ENCODE data around the gene NR6A1.

NR6A1 gene

GRCh38 chr9:124699575-124699974, 71.5 kb downstream of the NR6A1 start:
- DNase-seq = no peak
- TF ChIP-seq POLR2A (IDR thresholded peaks at IDR 0.05; ENCODE audit: low read length) = no peak
- TF ChIP-seq GATA1 (IDR thresholded peaks at IDR 0.05; ENCODE audit: low read depth, low read length) = no peak

- no peak for DNase-seq
- TF ChIP-seq GATA1 (IDR thresholded peaks at IDR 0.05; ENCODE audit: low read depth, low read length) (no peak), POLR2A (IDR thresholded peaks at IDR 0.05; ENCODE audit: low read length) (no peak)
These were observed 72.8 kb downstream of the NR6A1 start for GRCh38 chr9:124698265-124698664.

GRCh38 chr9:124697326-124698200, 73.5 kb downstream of the NR6A1 start:
- no peak for TF ChIP-seq POLR2A (IDR thresholded peaks at IDR 0.05; ENCODE audit: low read length)
- TF ChIP-seq GATA1 (IDR thresholded peaks at IDR 0.05; ENCODE audit: low read depth, low read length) = no peak
- DNase-seq = no peak

GRCh38 chr9:124696101-124696500, 75.0 kb downstream of the NR6A1 start:
- TF ChIP-seq GATA1 (IDR thresholded peaks at IDR 0.05; ENCODE audit: low read depth, low read length) (no peak), POLR2A (IDR thresholded peaks at IDR 0.05; ENCODE audit: low read length) (no peak)
- DNase-seq = no peak

GRCh38 chr9:124695280-124695890, 75.7 kb downstream of the NR6A1 start:
- no peak for DNase-seq

GRCh38 chr9:124694414-124695279, 76.5 kb downstream of the NR6A1 start:
- DNase-seq = no peak
- TF ChIP-seq GATA1 (IDR thresholded peaks at IDR 0.05; ENCODE audit: low read depth, low read length) = no peak
- TF ChIP-seq POLR2A (IDR thresholded peaks at IDR 0.05; ENCODE audit: low read length) = no peak

More at GRCh38 chr9:124695280-124695890, 75.7 kb downstream of the NR6A1 start:
- no peak for TF ChIP-seq POLR2A (IDR thresholded peaks at IDR 0.05; ENCODE audit: low read length)
- no peak for TF ChIP-seq GATA1 (IDR thresholded peaks at IDR 0.05; ENCODE audit: low read depth, low read length)

- no peak for TF ChIP-seq POLR2A (IDR thresholded peaks at IDR 0.05; ENCODE audit: low read length)
- TF ChIP-seq GATA1 (IDR thresholded peaks at IDR 0.05; ENCODE audit: low read depth, low read length) = no peak
- DNase-seq = no peak
These were observed 77.7 kb downstream of the NR6A1 start for GRCh38 chr9:124693403-124693802.

- no peak for DNase-seq
- TF ChIP-seq POLR2A (IDR thresholded peaks at IDR 0.05; ENCODE audit: low read length) = no peak
- TF ChIP-seq GATA1 (IDR thresholded peaks at IDR 0.05; ENCODE audit: low read depth, low read length) = no peak
These were observed 82.7 kb downstream of the NR6A1 start for GRCh38 chr9:124688238-124688904.

- TF ChIP-seq GATA1 (IDR thresholded peaks at IDR 0.05; ENCODE audit: low read depth, low read length) (no peak), POLR2A (IDR thresholded peaks at IDR 0.05; ENCODE audit: low read length) (no peak)
- no peak for DNase-seq
These were observed 84.2 kb downstream of the NR6A1 start for GRCh38 chr9:124686918-124687317.

- DNase-seq = no peak
These were observed 85.9 kb downstream of the NR6A1 start for GRCh38 chr9:124685217-124685616.

GRCh38 chr9:124684169-124684568, 86.9 kb downstream of the NR6A1 start:
- no peak for DNase-seq
- TF ChIP-seq POLR2A (IDR thresholded peaks at IDR 0.05; ENCODE audit: low read length) (no peak), GATA1 (IDR thresholded peaks at IDR 0.05; ENCODE audit: low read depth, low read length) (no peak)

More at GRCh38 chr9:124685217-124685616, 85.9 kb downstream of the NR6A1 start:
- TF ChIP-seq GATA1 (IDR thresholded peaks at IDR 0.05; ENCODE audit: low read depth, low read length) = no peak
- TF ChIP-seq POLR2A (IDR thresholded peaks at IDR 0.05; ENCODE audit: low read length) = no peak

GRCh38 chr9:124683043-124683442, 88.1 kb downstream of the NR6A1 start:
- DNase-seq = no peak
- no peak for TF ChIP-seq POLR2A (IDR thresholded peaks at IDR 0.05; ENCODE audit: low read length)

GRCh38 chr9:124680714-124681390, 90.3 kb downstream of the NR6A1 start:
- DNase-seq = no peak
- no peak for TF ChIP-seq GATA1 (IDR thresholded peaks at IDR 0.05; ENCODE audit: low read depth, low read length)
- no peak for TF ChIP-seq POLR2A (IDR thresholded peaks at IDR 0.05; ENCODE audit: low read length)
